ENCODE measurements around the gene SZT2. TPM values are rescaled to one million over a fixed set of nuclear protein-coding genes. Genes with fewer than 3 reads are reported as not detected.

The SZT2 gene
- total RNA-seq (ENCODE audit: low replicate concordance): 26.0 and 35.4 TPM in 2 replicates

DNA sequence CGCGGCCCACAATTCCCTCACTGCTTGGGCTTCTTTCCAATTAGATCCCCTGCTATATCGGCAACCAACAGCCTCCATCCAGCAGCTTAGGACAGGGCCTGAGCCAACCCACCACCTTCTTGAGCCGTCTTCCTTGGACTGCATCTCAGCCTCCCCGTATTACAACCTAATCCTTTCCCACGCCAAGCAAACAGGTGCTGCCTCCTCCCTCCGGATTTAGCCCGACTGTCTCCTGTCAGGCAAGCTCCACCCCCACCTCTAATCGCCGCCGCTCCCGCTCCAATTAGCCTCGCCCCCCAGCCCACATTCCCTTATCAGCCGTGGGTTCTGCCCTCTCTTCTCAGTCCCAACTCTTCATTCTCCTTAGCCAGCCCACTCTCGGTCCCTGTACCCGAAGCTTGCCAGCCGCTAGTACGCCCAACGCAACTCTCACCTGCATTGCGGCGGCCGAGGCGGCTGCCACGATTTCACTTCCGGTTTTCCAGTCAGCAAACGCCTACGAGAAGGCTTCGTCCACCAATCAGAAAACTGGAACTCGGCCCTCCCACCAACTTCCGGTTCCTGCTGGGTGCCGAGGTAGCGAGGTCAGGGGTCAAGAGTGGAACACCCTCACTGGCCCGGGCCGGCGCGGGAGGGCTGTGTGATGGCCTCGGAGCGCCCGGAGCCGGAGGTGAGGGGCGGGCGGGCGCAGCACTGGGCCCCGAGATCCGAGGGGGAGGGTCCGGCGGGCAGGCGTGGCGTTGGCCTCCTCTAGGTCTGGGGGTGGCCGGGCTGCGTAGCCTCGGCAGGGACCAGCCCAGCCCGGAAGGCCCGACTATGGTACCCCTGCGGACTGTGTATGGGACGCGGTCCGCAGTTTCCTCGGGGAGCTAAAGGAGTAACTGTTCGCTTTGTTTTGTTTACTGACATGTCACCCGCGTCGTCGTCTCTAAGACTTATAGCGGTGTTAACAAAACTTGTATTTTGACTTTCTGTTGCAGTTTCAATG, at the start of gene SZT2, which contains the start of gene MED8:
SZT2 (plus strand) TSS at position 574 of the 988 bp plus-strand sequence; CDS start at position 644, 70 bp downstream.
MED8 (minus strand) TSS at position 475 of the 988 bp plus-strand sequence; CDS start at position 439, 36 bp downstream.
- H3K4me3 ChIP-seq (ENCODE audit: low read depth, low read length): peak within 1 kb of the TSS; percentile 99
- DNase-seq (ENCODE audit: low read depth): peak; percentile 94
- TF ChIP-seq, protein P1, sequence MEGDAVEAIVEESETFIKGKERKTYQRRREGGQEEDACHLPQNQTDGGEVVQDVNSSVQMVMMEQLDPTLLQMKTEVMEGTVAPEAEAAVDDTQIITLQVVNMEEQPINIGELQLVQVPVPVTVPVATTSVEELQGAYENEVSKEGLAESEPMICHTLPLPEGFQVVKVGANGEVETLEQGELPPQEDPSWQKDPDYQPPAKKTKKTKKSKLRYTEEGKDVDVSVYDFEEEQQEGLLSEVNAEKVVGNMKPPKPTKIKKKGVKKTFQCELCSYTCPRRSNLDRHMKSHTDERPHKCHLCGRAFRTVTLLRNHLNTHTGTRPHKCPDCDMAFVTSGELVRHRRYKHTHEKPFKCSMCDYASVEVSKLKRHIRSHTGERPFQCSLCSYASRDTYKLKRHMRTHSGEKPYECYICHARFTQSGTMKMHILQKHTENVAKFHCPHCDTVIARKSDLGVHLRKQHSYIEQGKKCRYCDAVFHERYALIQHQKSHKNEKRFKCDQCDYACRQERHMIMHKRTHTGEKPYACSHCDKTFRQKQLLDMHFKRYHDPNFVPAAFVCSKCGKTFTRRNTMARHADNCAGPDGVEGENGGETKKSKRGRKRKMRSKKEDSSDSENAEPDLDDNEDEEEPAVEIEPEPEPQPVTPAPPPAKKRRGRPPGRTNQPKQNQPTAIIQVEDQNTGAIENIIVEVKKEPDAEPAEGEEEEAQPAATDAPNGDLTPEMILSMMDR (IDR thresholded peaks at IDR 0.05; ENCODE audit: insufficient read depth, low read length): no peak

DNA sequence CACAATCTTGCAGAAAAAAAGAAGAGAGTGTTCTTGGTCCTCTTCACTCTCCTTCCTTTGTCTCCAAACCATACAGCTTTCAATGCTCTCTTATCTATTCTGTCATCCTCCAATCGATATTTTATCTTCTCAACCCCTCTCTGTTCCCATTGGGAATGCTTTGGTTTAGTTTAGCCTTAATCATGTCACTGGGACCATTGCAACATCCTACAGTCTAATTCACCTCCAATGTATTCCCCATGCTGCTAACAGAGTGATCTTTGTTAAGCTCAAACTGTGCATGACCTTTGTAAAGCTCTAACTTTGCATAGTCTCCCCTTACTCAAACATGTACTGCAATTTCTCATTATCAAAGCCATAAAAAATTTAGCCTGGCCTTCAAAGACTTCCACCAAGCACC, 49.1 kb upstream of the SZT2 start:
- DNase-seq (ENCODE audit: low read depth): no peak
- no peak overlapping the region for H3K4me3 ChIP-seq (ENCODE audit: low read depth, low read length)
- TF ChIP-seq, protein P1 (IDR thresholded peaks at IDR 0.05; ENCODE audit: insufficient read depth, low read length): no peak

DNA sequence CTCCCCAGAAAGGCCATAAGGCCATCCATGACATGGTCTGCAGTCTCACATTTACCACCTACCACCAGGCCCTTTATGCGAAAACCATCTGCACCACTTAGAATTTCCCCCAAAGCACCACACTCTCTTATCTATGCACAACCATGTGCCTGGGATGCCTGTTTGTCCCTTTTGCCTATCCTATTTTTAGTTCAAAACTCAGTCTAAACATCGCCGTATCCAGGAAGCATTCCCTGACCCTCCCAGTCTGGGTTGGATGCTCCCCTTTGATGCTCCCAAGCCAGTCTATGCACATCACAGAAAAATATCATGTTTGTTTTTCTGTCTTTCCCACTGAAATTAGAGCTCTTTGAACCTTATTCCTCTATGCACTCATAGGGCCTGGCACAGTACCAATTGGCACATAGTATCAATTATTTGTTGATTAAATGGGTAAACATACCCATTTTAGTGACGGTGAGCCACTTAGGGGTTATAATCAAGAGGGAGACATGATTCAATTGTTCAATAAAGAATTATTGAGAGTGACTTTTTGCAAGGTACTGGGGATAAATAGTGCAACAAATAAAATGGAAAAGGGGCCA, 45.3 kb upstream of the SZT2 start:
- no peak for DNase-seq (ENCODE audit: low read depth)
- H3K4me3 ChIP-seq (ENCODE audit: low read depth, low read length): no peak overlapping the region
- TF ChIP-seq, protein P1 (IDR thresholded peaks at IDR 0.05; ENCODE audit: insufficient read depth, low read length): no peak

DNA sequence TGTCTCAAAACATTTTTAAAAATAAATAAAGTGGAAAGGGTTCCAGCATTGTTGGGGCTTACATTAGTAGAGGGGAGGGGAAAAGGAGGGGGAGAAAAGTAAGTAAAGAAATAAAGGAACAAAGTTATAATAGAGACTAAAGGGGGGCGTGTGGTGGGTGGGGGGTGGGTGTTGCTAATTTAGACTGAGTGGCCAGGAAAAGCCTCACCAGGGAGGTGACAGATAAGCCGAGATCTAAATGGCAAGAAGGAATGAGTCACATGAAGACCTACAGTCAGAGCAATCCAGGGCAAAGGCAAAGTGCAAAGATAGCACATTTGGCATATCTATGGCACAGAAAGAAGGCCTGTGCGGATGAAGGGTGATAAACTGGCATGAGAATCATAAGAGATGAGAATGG, 44.6 kb upstream of the SZT2 start:
- no peak for DNase-seq (ENCODE audit: low read depth)
- H3K4me3 ChIP-seq (ENCODE audit: low read depth, low read length): no peak overlapping the region
- TF ChIP-seq, protein P1 (IDR thresholded peaks at IDR 0.05; ENCODE audit: insufficient read depth, low read length): no peak

DNA sequence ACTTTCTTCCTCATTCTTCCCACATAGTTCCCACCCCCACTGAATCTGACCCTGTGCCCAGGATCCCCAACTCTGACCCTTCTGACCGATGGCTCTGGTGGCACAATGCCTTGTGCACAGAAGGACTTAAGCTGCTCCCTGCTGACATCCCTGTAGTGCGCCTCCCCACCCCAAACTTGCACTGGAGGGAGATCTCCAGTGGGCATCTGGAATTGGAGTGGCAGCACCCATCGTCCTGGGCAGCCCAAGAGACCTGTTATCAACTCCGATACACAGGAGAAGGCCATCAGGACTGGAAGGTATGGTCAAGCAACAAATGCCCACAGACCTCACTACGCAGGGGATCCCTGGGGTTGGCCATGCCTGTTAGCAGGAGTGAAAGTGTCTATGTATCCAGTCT, 43.1 kb upstream of the SZT2 start:
- TF ChIP-seq, protein P1 (IDR thresholded peaks at IDR 0.05; ENCODE audit: insufficient read depth, low read length): no peak
- no peak for DNase-seq (ENCODE audit: low read depth)
- no peak overlapping the region for H3K4me3 ChIP-seq (ENCODE audit: low read depth, low read length)

DNA sequence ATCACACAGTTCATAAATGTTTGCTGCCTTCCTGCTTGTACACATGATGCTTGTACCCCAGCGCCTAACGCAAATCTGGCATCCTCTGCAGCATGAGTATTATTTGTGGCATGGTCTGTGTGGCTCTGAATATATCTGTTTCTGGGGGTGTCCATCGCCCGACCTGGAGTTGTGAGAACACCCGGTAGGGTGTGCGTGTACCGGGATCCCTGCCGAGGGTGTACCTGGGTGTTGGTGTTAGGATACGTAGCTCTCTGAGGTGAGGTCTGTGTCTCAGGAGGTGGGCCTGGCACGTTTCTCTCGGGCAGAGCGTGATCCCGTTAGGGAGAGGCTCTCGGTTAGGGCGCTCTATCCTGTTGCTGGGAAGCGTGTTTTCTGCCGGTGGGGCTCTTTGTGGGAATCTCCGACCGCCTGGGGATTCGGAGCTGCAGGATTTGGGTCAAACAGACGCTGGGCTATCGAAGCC, 41.3 kb upstream of the SZT2 start:
- TF ChIP-seq, protein P1 (IDR thresholded peaks at IDR 0.05; ENCODE audit: insufficient read depth, low read length): no peak
- DNase-seq (ENCODE audit: low read depth): no peak
- H3K4me3 ChIP-seq (ENCODE audit: low read depth, low read length): peak overlapping the region; percentile 58

All from fibroblast of the aortic adventitia (primary cell).